ENCODE measurements around the gene EIF3F. TPM values are rescaled to one million over a fixed set of nuclear protein-coding genes. Genes with fewer than 3 reads are reported as not detected.

The EIF3F gene
- total and polyA plus RNA-seq, 2 of the 13 experiments (the other 11 are each of a cell fraction or from before 2014, with no cell fraction given), result 109 to 191 TPM

Small RNA genes within 50 kb of the gene (small RNA-seq; reads per million reads assigned to genes)
- gene COX6CP5 (ENCODE audit: insufficient read depth in 2 of 3, insufficient read length in 3 of 3, low read depth in 2 of 3, low replicate concordance in 1 of 3), result 0 reads per million in 3 experiments

Other genes starting within 250 kb of the EIF3F start
- not detected in 2 replicates for gene OR5P2, start 190.4 kb upstream of the EIF3F start, total RNA-seq (2016; rRNA removed; fragmentation: Illumina TruSeq; extraction: Trizol)
- gene OR5P2, start 190.4 kb upstream of the EIF3F start, polyA plus RNA-seq (2011; rRNA removed), result not detected in 2 replicates
- gene OR5P3, start 156.5 kb upstream of the EIF3F start, total RNA-seq (2016; rRNA removed; fragmentation: Illumina TruSeq; extraction: Trizol), result not detected in 2 replicates
- not detected in 2 replicates for gene OR5P3, start 156.5 kb upstream of the EIF3F start, polyA plus RNA-seq (2011; rRNA removed)
- not detected in 2 replicates for gene OR10A6, start 56.1 kb upstream of the EIF3F start, total RNA-seq (2016; rRNA removed; fragmentation: Illumina TruSeq; extraction: Trizol)
- gene OR10A6, start 56.1 kb upstream of the EIF3F start, polyA plus RNA-seq (2011; rRNA removed), result not detected in 2 replicates
- gene OR10A3, start 45.6 kb upstream of the EIF3F start, total RNA-seq (2016; rRNA removed; fragmentation: Illumina TruSeq; extraction: Trizol), result not detected in 2 replicates
- not detected in 2 replicates for gene OR10A3, start 45.6 kb upstream of the EIF3F start, polyA plus RNA-seq (2011; rRNA removed)
- gene NLRP10, start 21.9 kb upstream of the EIF3F start, total RNA-seq (2016; rRNA removed; fragmentation: Illumina TruSeq; extraction: Trizol), result not detected in 2 replicates
- not detected in 2 replicates for gene NLRP10, start 21.9 kb upstream of the EIF3F start, polyA plus RNA-seq (2011; rRNA removed)
- 5.4 and 5.6 TPM in 2 replicates for gene TUB, start 93.9 kb downstream of the EIF3F start, total RNA-seq (2016; rRNA removed; fragmentation: Illumina TruSeq; extraction: Trizol)
- gene TUB, start 93.9 kb downstream of the EIF3F start, polyA plus RNA-seq (2011; rRNA removed), result 4.3 and 4.8 TPM in 2 replicates
- gene RIC3, start 181.7 kb downstream of the EIF3F start, total RNA-seq (2016; rRNA removed; fragmentation: Illumina TruSeq; extraction: Trizol), result not detected in 2 replicates
- gene RIC3, start 181.7 kb downstream of the EIF3F start, polyA plus RNA-seq (2011; rRNA removed), result not detected in 2 replicates

Measured in HepG2 (cell line).